Measurements from ENCODE around the gene SPECC1L.

The SPECC1L gene

DNA sequence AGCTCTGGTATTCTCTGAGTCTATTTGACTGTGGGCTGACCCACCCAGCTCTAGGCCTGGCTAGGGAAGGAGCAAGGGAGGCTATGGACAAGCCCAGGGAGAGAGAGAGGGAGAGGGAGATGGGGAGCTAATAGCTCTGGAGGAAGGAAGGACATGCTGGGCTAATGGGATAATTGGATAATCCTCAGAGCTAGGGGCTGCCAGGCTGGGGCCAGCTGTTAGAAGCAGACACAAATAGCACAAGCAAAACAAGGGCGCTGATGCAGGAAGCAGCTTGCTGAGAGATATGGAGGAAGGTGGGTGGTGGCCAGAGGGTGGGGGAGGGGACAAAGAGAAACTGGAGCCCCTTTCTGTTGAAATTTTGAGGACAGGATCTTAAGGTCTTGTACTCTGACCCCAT is 180.0 kb downstream of the SPECC1L start:
- Histone ChIP-seq H3K36me3 (ENCODE audit: control insufficient read depth, insufficient read depth, low read length) (no peaks in the 10 kb centered on the region), H3K27ac (ENCODE audit: low read length) (no peak overlapping the region), H3K4me1 (ENCODE audit: control insufficient read depth, insufficient read depth, low read length) (no peaks in the 10 kb centered on the region), H3K4me3 (ENCODE audit: low read length) (no peak overlapping the region), H3K27me3 (ENCODE audit: control insufficient read depth, insufficient read depth, low read length) (no peaks in the 10 kb centered on the region), H3K9me3 (ENCODE audit: control insufficient read depth, insufficient read depth, low read length) (no peaks in the 10 kb centered on the region)
- DNase-seq (ENCODE audit: low read depth, low spot score), result no peak
- WGBS (ENCODE audit: insufficient coverage, insufficient read length), result no CpG with 5 or more reads among the region's 1 CpG

DNA sequence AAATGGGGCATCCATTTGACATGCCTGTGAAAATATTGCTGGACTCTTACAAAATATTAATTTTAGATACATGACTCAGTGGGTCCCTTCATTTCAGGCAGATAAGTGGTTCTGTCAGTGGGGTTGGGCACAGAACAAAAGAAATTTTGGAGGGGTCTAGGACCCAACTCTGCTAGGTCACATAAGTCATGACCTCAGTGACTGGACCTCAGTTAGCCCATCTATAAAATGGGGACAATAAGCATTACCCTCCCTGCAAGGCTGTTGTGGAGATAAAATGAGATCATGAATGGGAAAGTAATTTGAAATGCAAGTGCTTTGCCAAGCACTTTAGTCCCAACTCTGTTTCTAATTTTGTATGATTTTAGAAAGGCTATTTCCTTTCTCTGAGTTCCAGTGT is 180.5 kb downstream of the SPECC1L start:
- H3K4me1 ChIP-seq (ENCODE audit: control insufficient read depth, insufficient read depth, low read length), result no peaks in the 10 kb centered on the region
- no peak overlapping the region for H3K4me3 ChIP-seq (ENCODE audit: low read length)
- H3K9me3 ChIP-seq (ENCODE audit: control insufficient read depth, insufficient read depth, low read length), result no peaks in the 10 kb centered on the region
- H3K27me3 ChIP-seq (ENCODE audit: control insufficient read depth, insufficient read depth, low read length), result no peaks in the 10 kb centered on the region
- no peaks in the 10 kb centered on the region for H3K36me3 ChIP-seq (ENCODE audit: control insufficient read depth, insufficient read depth, low read length)
- no peak for DNase-seq (ENCODE audit: low read depth, low spot score)
- H3K27ac ChIP-seq (ENCODE audit: low read length), result no peak overlapping the region

DNA sequence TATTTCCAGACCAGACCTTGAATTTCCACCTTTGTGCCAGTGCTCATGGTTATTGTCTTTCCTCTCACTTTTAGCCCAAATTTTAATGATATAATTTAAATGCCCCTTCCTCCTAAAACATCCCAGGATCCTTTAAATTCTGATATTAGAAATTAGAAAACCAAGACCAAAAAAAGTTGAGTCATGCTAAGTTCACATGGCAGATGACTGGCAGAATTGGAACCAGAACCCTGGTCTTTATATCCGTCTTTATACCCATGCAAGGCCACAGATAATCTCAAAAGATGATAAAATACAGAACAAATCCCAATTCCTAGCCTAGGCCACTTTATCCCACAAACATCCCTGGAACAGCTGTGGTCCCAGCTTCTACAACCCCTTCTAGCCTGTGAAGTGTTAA is 183.2 kb downstream of the SPECC1L start:
- H3K4me3 ChIP-seq (ENCODE audit: low read length), result no peak overlapping the region
- H3K36me3 ChIP-seq (ENCODE audit: control insufficient read depth, insufficient read depth, low read length), result no peaks in the 10 kb centered on the region
- no peak for DNase-seq (ENCODE audit: low read depth, low spot score)

DNA sequence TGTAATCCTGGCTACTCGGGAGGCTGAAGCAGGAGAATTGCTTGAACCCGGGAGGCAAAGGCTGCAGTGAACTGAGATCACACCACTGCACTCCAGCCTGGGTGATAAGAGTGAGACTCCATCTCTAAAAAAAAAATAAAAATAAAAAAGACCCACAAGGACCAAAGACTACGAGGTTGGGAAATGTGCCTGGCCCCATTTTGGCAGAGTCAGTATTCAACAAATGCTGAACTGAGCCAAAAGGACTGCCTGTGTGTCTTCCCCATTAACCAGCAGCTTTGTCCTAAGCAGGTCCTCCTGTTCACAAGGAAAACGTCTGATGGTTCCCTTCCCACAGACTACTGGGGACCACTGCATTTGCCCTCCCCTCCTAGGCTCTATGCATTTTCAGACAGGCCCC is 184.4 kb downstream of the SPECC1L start:
- Histone ChIP-seq H3K9me3 (ENCODE audit: control insufficient read depth, insufficient read depth, low read length) (no peaks in the 10 kb centered on the region), H3K27ac (ENCODE audit: low read length) (no peak overlapping the region), H3K4me3 (ENCODE audit: low read length) (no peak overlapping the region), H3K36me3 (ENCODE audit: control insufficient read depth, insufficient read depth, low read length) (no peaks in the 10 kb centered on the region), H3K4me1 (ENCODE audit: control insufficient read depth, insufficient read depth, low read length) (no peaks in the 10 kb centered on the region), H3K27me3 (ENCODE audit: control insufficient read depth, insufficient read depth, low read length) (no peaks in the 10 kb centered on the region)
- no CpG with 5 or more reads among the region's 4 CpGs for WGBS (ENCODE audit: insufficient coverage, insufficient read length)
- no peak for DNase-seq (ENCODE audit: low read depth, low spot score)

More for the DNA sequence above, 183.2 kb downstream of the SPECC1L start:
- no CpG with 5 or more reads among the region's 1 CpG for WGBS (ENCODE audit: insufficient coverage, insufficient read length)
- H3K9me3 ChIP-seq (ENCODE audit: control insufficient read depth, insufficient read depth, low read length), result no peaks in the 10 kb centered on the region
- no peaks in the 10 kb centered on the region for H3K4me1 ChIP-seq (ENCODE audit: control insufficient read depth, insufficient read depth, low read length)
- no peaks in the 10 kb centered on the region for H3K27me3 ChIP-seq (ENCODE audit: control insufficient read depth, insufficient read depth, low read length)
- H3K27ac ChIP-seq (ENCODE audit: low read length), result no peak overlapping the region

DNA sequence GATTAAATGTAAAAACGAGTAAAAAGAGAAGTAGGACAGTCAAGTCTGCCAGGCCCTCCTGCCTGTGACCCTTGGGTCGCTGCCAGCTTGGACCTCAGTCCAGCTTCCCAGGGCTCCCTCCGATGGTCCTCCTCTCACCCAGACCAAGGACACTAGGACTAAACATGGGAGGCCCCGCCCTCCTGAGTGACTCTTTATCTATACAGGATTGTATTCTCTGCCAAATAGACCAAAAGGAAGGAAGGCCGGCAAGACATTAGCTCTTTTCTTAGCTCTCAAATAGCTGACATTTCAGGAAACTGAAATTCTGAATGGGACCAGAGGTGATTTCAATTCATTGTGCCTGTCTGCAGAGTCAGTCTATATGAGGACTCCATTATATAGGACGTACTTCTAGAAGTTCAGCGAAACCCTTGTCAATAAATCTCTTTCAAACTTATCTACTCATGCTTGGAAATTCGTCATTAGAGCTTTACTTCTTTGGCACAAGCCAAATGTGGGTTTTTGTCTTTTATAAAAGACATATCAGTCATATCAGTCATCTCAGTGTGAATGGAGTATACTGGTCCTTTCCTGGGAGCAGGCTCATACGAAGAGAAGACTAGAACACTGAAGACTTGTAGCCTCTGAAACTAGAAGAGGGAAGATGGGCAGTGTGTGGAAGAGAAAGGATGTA is 185.3 kb downstream of the SPECC1L start:
- Histone ChIP-seq H3K36me3 (ENCODE audit: control insufficient read depth, insufficient read depth, low read length) (no peaks in the 10 kb centered on the region), H3K4me1 (ENCODE audit: control insufficient read depth, insufficient read depth, low read length) (0 out of 2 replicates have a peak, but pooled peaks cover 2% of the 10 kb centered on the region), H3K9me3 (ENCODE audit: control insufficient read depth, insufficient read depth, low read length) (no peaks in the 10 kb centered on the region), H3K27ac (ENCODE audit: low read length) (no peak overlapping the region), H3K27me3 (ENCODE audit: control insufficient read depth, insufficient read depth, low read length) (no peaks in the 10 kb centered on the region), H3K4me3 (ENCODE audit: low read length) (no peak overlapping the region)
- no peak for DNase-seq (ENCODE audit: low read depth, low spot score)
- no CpG with 5 or more reads among the region's 9 CpGs for WGBS (ENCODE audit: insufficient coverage, insufficient read length)

DNA sequence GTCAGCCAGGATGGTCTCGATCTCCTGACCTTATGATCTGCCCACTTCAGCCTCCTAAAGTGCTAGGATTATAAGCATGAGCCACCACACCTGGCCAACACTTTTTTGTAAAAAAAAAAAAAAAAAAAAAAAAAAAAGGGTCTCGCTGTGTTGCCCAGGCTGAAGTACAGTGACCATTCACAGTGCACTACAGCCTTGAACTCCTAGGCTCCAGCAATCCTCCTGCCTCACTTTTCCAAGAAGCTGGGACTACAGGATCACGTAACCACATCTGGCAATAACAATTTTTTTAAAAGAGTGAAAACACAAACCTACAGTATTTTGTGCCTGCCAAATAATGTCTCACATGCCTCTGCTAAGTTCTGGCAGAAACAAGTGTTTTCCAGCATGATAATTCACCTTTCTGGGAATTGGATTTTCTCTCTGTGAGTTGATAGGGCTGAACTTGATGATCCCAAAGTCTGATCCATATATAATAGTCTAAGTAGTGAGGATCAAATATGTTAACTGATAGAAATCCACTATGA is 187.3 kb downstream of the SPECC1L start:
- no peaks in the 10 kb centered on the region for H3K36me3 ChIP-seq (ENCODE audit: control insufficient read depth, insufficient read depth, low read length)
- no peak overlapping the region for H3K27ac ChIP-seq (ENCODE audit: low read length)
- no CpG with 5 or more reads among the region's 3 CpGs for whole genome bisulfite sequencing (ENCODE audit: insufficient coverage, insufficient read length)
- no peak for DNase-seq (ENCODE audit: low read depth, low spot score)
- no peaks in the 10 kb centered on the region for H3K27me3 ChIP-seq (ENCODE audit: control insufficient read depth, insufficient read depth, low read length)
- H3K4me1 ChIP-seq (ENCODE audit: control insufficient read depth, insufficient read depth, low read length), result 0 out of 2 replicates have a peak, but pooled peaks cover 2% of the 10 kb centered on the region
- no peak overlapping the region for H3K4me3 ChIP-seq (ENCODE audit: low read length)
- H3K9me3 ChIP-seq (ENCODE audit: control insufficient read depth, insufficient read depth, low read length), result no peaks in the 10 kb centered on the region

- no peak for DNase-seq (ENCODE audit: low read depth, low spot score)
- H3K27me3 ChIP-seq (ENCODE audit: control insufficient read depth, insufficient read depth, low read length), result no peaks in the 10 kb centered on the region
- no peaks in the 10 kb centered on the region for H3K9me3 ChIP-seq (ENCODE audit: control insufficient read depth, insufficient read depth, low read length)
- no CpG with 5 or more reads among the region's 1 CpG for WGBS (ENCODE audit: insufficient coverage, insufficient read length)
- H3K36me3 ChIP-seq (ENCODE audit: control insufficient read depth, insufficient read depth, low read length), result no peaks in the 10 kb centered on the region
- 0 out of 2 replicates have a peak, but pooled peaks cover 2% of the 10 kb centered on the region for H3K4me1 ChIP-seq (ENCODE audit: control insufficient read depth, insufficient read depth, low read length)
- no peak overlapping the region for H3K27ac ChIP-seq (ENCODE audit: low read length)
- no peak overlapping the region for H3K4me3 ChIP-seq (ENCODE audit: low read length)
Observed at GRCh38 chr22:24459911-24460310, 189.3 kb downstream of the SPECC1L start.

DNA sequence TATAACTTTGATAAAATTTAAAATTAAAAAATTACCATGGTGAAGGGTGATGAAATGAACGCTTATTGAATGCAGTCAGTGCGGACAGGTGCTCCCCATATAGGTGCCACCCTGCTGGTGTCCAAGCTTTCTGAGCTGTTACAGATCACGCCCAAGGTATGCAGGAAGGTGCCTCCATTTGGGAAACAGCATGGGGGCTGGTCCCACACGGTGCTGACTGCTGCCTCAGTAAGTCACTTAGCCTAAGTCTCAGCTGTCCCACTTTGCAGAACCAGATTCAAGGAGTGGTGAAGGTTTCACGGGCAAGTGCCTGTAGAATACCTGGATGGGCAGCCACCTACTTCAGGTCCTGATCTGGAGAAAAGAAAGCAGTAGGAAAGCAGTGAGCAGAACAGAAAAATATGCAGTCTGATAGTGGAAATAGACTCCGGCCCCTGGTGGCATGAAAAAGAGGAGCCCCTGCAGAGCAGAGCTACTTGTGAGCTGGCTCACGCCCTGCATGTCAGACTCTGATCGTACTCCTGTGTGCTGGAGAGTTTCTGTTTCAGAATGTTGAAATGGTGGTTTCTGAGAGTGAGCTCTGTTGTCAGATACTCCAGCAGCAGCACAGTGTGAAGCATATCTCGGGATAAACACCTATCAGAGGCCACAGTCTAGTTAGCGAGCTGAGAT is 189.9 kb downstream of the SPECC1L start:
- Histone ChIP-seq H3K4me3 (ENCODE audit: low read length) (no peak overlapping the region), H3K36me3 (ENCODE audit: control insufficient read depth, insufficient read depth, low read length) (no peaks in the 10 kb centered on the region), H3K27me3 (ENCODE audit: control insufficient read depth, insufficient read depth, low read length) (no peaks in the 10 kb centered on the region), H3K27ac (ENCODE audit: low read length) (no peak overlapping the region), H3K9me3 (ENCODE audit: control insufficient read depth, insufficient read depth, low read length) (no peaks in the 10 kb centered on the region), H3K4me1 (ENCODE audit: control insufficient read depth, insufficient read depth, low read length) (0 out of 2 replicates have a peak, but pooled peaks cover 2% of the 10 kb centered on the region)
- WGBS (ENCODE audit: insufficient coverage, insufficient read length), result no CpG with 5 or more reads among the region's 10 CpGs
- no peak for DNase-seq (ENCODE audit: low read depth, low spot score)

GRCh38 chr22:24463071-24463760 is 192.6 kb downstream of the SPECC1L start:
- no CpG with 5 or more reads among the region's 6 CpGs for WGBS (ENCODE audit: insufficient coverage, insufficient read length)
- H3K27ac ChIP-seq (ENCODE audit: low read length), result no peak overlapping the region

GRCh38 chr22:24465566-24465965 is 194.9 kb downstream of the SPECC1L start:
- Histone ChIP-seq H3K36me3 (ENCODE audit: control insufficient read depth, insufficient read depth, low read length) (no peaks in the 10 kb centered on the region), H3K4me1 (ENCODE audit: control insufficient read depth, insufficient read depth, low read length) (no peaks in the 10 kb centered on the region), H3K27me3 (ENCODE audit: control insufficient read depth, insufficient read depth, low read length) (no peaks in the 10 kb centered on the region), H3K27ac (ENCODE audit: low read length) (no peak overlapping the region), H3K4me3 (ENCODE audit: low read length) (no peak overlapping the region), H3K9me3 (ENCODE audit: control insufficient read depth, insufficient read depth, low read length) (no peaks in the 10 kb centered on the region)
- no peak for DNase-seq (ENCODE audit: low read depth, low spot score)
- no CpG with 5 or more reads among the region's 5 CpGs for WGBS (ENCODE audit: insufficient coverage, insufficient read length)

More at GRCh38 chr22:24463071-24463760, 192.6 kb downstream of the SPECC1L start:
- Histone ChIP-seq H3K4me3 (ENCODE audit: low read length) (no peak overlapping the region), H3K9me3 (ENCODE audit: control insufficient read depth, insufficient read depth, low read length) (no peaks in the 10 kb centered on the region), H3K36me3 (ENCODE audit: control insufficient read depth, insufficient read depth, low read length) (no peaks in the 10 kb centered on the region), H3K4me1 (ENCODE audit: control insufficient read depth, insufficient read depth, low read length) (0 out of 2 replicates have a peak, but pooled peaks cover 2% of the 10 kb centered on the region), H3K27me3 (ENCODE audit: control insufficient read depth, insufficient read depth, low read length) (no peaks in the 10 kb centered on the region)
- DNase-seq (ENCODE audit: low read depth, low spot score), result no peak

Data from iPS DF 6.9 (cell line).